Measurements from ENCODE around the gene ANKRD9.

Gene ANKRD9

GRCh38 chr14:102452302-102452701 lies 57.3 kb downstream of the ANKRD9 start:
- peaks cover 48% of the 10 kb centered on the region for H3K36me3 ChIP-seq (ENCODE audit: insufficient read depth, low read depth, low read length)
- H3K9ac ChIP-seq (ENCODE audit: low read depth, low read length): no peak overlapping the region
- H3K4me3 ChIP-seq (ENCODE audit: low read length): no peak overlapping the region
- no peaks in the 10 kb centered on the region for H3K4me1 ChIP-seq (ENCODE audit: insufficient read depth, low read length)
- no peak overlapping the region for H3K27ac ChIP-seq (ENCODE audit: low read length)
- no peaks in the 10 kb centered on the region for H3K9me3 ChIP-seq (ENCODE audit: insufficient read depth, low read depth, low read length)
- H3K27me3 ChIP-seq (ENCODE audit: insufficient read depth, low read length): no peaks in the 10 kb centered on the region
